Activated CD4-positive, alpha-beta T cell treated with anti-CD3 and anti-CD28 coated beads, Interleukin-2, Interleukin-6, amounts not matched to agents 100 ng/mL and 50 ng/mL, durations not matched to agents 16 hours and 8 hours (primary cell): ENCODE data around the gene YIPF5.

Experiments
- DNase-seq: peaks from one replicate; pipeline ENCODE4 v3.0.0-alpha.2; 2020

YIPF5 gene

GRCh38 chr5:144122081-144122480, 48.4 kb downstream of the YIPF5 start:
- no peak for DNase-seq

DNA sequence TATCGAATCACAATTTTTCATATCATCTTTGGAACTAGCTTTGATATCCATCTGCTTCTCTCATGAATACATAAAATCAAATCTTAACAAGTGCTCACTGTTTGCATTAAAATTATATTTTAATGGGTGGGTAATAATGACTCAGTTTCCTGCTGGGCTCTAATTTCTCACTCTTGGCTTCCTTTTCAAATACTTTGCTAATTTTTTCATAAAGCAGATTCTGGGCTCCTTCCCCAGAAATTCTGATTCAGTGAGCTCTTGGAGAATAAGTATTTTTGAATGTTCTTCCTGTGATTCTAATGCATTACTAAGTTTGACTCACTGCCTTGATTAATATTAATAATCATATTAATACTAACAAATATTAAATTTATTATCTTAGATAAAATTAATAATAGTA, 48.9 kb downstream of the YIPF5 start:
- no peak for DNase-seq

- DNase-seq, result no peak
Measured at GRCh38 chr5:144120661-144121180, 49.7 kb downstream of the YIPF5 start.

GRCh38 chr5:144117412-144117811, 53.0 kb downstream of the YIPF5 start:
- DNase-seq, result no peak

DNA sequence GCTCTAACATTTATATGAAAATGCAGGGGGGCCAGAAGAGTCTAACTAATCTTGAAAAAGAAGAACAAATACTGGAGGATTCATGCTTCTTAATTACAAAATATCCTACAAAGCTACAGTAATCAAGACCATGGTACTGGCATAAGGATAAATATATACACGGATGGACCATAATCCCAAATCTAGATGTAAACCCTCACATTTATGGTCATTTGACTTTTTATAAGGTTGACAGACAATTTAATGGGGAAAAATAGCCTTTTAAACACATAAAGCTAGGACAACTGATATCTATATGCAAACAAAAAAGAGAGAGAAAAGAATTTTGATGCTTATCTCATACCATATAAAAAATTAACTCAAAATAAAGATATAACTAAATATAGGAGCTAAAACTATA, 55.9 kb downstream of the YIPF5 start:
- no peak for DNase-seq
